Fibroblast of lung (primary cell): ENCODE data around the gene PRR13. TPM values are rescaled to one million over a fixed set of nuclear protein-coding genes. Genes with fewer than 3 reads are reported as not detected.
A peak's percentile ranks its signal among the peaks of the same experiment; 100 is the strongest.

Experiments
- DNase-seq, 2 donors: peaks; one replicate each; pipeline versions ENCODE4 v3.0.0 to v3.0.0-alpha.2; 2010; ENCODE audit warnings: low read depth in 2 of 2
- H2AFZ ChIP-seq: 2 replicates; pipeline ENCODE4 v1.5.1; 2012; ENCODE audit warnings: low read length, control low read depth, inconsistent platforms
- H3K27ac ChIP-seq: 2 replicates; pipeline ENCODE4 v1.5.1; 2011; ENCODE audit warnings: low read length, control low read depth; ENCODE audit not compliant: insufficient read depth
- H3K27me3 ChIP-seq: 2 replicates; pipeline ENCODE4 v1.5.1; 2011; ENCODE audit warnings: mild to moderate bottlenecking, low read length; ENCODE audit not compliant: control insufficient read depth, insufficient read depth
- H3K36me3 ChIP-seq: 2 replicates; pipeline ENCODE4 v1.5.1; 2011; ENCODE audit warnings: low read length; ENCODE audit not compliant: control insufficient read depth, insufficient read depth
- H3K4me1 ChIP-seq: 2 replicates; pipeline ENCODE4 v1.5.1; 2011; ENCODE audit warnings: low read length; ENCODE audit not compliant: control insufficient read depth, insufficient read depth; ENCODE audit errors: extremely low read depth
- H3K4me2 ChIP-seq: 2 replicates; pipeline ENCODE4 v1.5.1; 2011; ENCODE audit warnings: low read length, control low read depth; ENCODE audit not compliant: insufficient read depth; ENCODE audit errors: extremely low read depth
- H3K4me3 ChIP-seq, 4 experiments: fragments of 200-600 bp in 1 of 4; sonication (generic) in 1 of 4; replicated peaks in 1 of 4; 2 replicates each; pipeline ENCODE4 v1.5.1; 2011 to 2016; ENCODE audit warnings: low read length in 4 of 4, low read depth in 3 of 4, mild to moderate bottlenecking in 3 of 4, control low read depth in 2 of 4, inconsistent platforms in 1 of 4, mixed read lengths in 1 of 4; ENCODE audit not compliant: insufficient read depth in 1 of 4; ENCODE audit errors: control extremely low read depth in 1 of 4
- H3K79me2 ChIP-seq: 2 replicates; pipeline ENCODE4 v1.5.1; 2012; ENCODE audit warnings: mild to moderate bottlenecking, low read length, inconsistent platforms; ENCODE audit not compliant: control insufficient read depth, insufficient read depth
- H3K9ac ChIP-seq: 2 replicates; pipeline ENCODE4 v1.5.1; 2011; ENCODE audit warnings: mild to moderate bottlenecking, low read length, control low read depth; ENCODE audit not compliant: insufficient read depth
- H3K9me3 ChIP-seq: 2 replicates; pipeline ENCODE4 v1.5.1; 2012; ENCODE audit warnings: low read depth, low read length; ENCODE audit not compliant: control insufficient read depth, insufficient read depth
- H4K20me1 ChIP-seq: 2 replicates; pipeline ENCODE4 v1.5.1; 2011; ENCODE audit warnings: low read length; ENCODE audit not compliant: control insufficient read depth, insufficient read depth; ENCODE audit errors: extremely low read depth
- EZH2 ChIP-seq: IDR thresholded peaks from 2 replicates; pipeline ENCODE4 v1.5.1; 2012; ENCODE audit warnings: low read length, control low read depth, mild to moderate bottlenecking; ENCODE audit errors: missing control alignments
- polyA plus RNA-seq, 2 donors: library from polyadenylated mRNA; depleted of rRNA in 1 of 2; stranded (reverse) in 1 of 2; unstranded in 1 of 2; fragments of >200 nt; gene quantifications; 2 replicates each; pipeline ENCODE4 v1.2.1, GENCODE V29; 2011 to 2012; ENCODE audit warnings: missing spikeins in 1 of 2
- total RNA-seq: library from RNA; depleted of rRNA; stranded (reverse); fragments of >200 nt; gene quantifications from 2 replicates; pipeline ENCODE4 v1.2.1, GENCODE V29; 2014
- TF ChIP-seq, protein P1 (sequence below), 2 donors: IDR thresholded peaks in 1 of 2; conservative IDR thresholded peaks in 1 of 2; 1 replicate in 1 of 2; 2 replicates in 1 of 2; pipeline ENCODE4 v1.5.1; 2011 to 2012; ENCODE audit warnings: low read length in 2 of 2, control low read depth in 1 of 2, inconsistent platforms in 1 of 2, low read depth in 1 of 2, mild to moderate bottlenecking in 1 of 2

PRR13 gene
- total and polyA plus RNA-seq, 2 donors (not counting 1 experiment from before 2014, with no cell fraction given): 48.1 to 114 TPM

DNA sequence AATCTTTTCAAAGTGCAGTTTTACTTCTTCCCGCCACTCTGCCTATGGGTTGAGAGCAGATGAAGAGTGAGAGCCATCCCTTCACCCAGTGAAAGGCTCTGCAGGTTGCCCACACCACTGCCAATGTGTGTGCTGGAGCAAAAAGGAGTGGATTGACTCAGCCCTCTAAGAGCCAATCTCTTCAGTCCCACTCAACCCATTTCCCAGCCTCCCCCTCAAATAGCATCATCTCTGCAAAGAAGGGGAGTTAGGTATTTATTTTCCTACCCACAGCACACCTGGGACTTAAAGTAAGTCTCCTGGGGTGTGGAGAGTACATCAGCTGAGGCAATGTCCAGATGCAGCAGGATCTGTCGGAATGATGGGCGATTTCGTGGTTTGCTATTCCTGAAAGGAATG, 42.4 kb downstream of the PRR13 start:
- no peak overlapping the region for H3K27ac ChIP-seq

GRCh38 chr12:53484686-53485575, 43.4 kb downstream of the PRR13 start:
- peaks cover 18% of the 10 kb centered on the region for H3K4me1 ChIP-seq
- TF ChIP-seq, protein P1, sequence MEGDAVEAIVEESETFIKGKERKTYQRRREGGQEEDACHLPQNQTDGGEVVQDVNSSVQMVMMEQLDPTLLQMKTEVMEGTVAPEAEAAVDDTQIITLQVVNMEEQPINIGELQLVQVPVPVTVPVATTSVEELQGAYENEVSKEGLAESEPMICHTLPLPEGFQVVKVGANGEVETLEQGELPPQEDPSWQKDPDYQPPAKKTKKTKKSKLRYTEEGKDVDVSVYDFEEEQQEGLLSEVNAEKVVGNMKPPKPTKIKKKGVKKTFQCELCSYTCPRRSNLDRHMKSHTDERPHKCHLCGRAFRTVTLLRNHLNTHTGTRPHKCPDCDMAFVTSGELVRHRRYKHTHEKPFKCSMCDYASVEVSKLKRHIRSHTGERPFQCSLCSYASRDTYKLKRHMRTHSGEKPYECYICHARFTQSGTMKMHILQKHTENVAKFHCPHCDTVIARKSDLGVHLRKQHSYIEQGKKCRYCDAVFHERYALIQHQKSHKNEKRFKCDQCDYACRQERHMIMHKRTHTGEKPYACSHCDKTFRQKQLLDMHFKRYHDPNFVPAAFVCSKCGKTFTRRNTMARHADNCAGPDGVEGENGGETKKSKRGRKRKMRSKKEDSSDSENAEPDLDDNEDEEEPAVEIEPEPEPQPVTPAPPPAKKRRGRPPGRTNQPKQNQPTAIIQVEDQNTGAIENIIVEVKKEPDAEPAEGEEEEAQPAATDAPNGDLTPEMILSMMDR (conservative IDR thresholded peaks at IDR 0.05 in 1 of 2, IDR thresholded peaks at IDR 0.05 in 1 of 2; ENCODE audit: low read depth in 1 of 2, low read length in 2 of 2): no peak
- no peak for TF ChIP-seq EZH2
- no peak overlapping the region for H2AFZ ChIP-seq
- peaks cover 4% of the 10 kb centered on the region for H3K79me2 ChIP-seq
- no peak overlapping the region for H3K27ac ChIP-seq
- no peaks in the 10 kb centered on the region for H3K9me3 ChIP-seq
- no peak overlapping the region for H3K9ac ChIP-seq
- H3K4me2 ChIP-seq: no peak overlapping the region
- H3K4me3 ChIP-seq: no peak overlapping the region
- DNase-seq: peak in 1 of 2 donors; percentile 45
- peaks cover 45% of the 10 kb centered on the region for H3K36me3 ChIP-seq
- no peaks in the 10 kb centered on the region for H3K27me3 ChIP-seq
- no peaks in the 10 kb centered on the region for H4K20me1 ChIP-seq

More for the DNA sequence above, 42.4 kb downstream of the PRR13 start:
- no peak for DNase-seq
- Histone ChIP-seq H3K9me3 (no peaks in the 10 kb centered on the region), H3K79me2 (peaks cover 4% of the 10 kb centered on the region), H3K9ac (no peak overlapping the region), H2AFZ (no peak overlapping the region), H3K4me1 (peaks cover 24% of the 10 kb centered on the region), H4K20me1 (no peaks in the 10 kb centered on the region), H3K36me3 (peaks cover 47% of the 10 kb centered on the region), H3K4me3 (no peak overlapping the region), H3K4me2 (no peak overlapping the region), H3K27me3 (no peaks in the 10 kb centered on the region)
- TF ChIP-seq EZH2: no peak
- TF ChIP-seq, protein P1 (conservative IDR thresholded peaks at IDR 0.05 in 1 of 2, IDR thresholded peaks at IDR 0.05 in 1 of 2; ENCODE audit: low read depth in 1 of 2, low read length in 2 of 2): no peak

DNA sequence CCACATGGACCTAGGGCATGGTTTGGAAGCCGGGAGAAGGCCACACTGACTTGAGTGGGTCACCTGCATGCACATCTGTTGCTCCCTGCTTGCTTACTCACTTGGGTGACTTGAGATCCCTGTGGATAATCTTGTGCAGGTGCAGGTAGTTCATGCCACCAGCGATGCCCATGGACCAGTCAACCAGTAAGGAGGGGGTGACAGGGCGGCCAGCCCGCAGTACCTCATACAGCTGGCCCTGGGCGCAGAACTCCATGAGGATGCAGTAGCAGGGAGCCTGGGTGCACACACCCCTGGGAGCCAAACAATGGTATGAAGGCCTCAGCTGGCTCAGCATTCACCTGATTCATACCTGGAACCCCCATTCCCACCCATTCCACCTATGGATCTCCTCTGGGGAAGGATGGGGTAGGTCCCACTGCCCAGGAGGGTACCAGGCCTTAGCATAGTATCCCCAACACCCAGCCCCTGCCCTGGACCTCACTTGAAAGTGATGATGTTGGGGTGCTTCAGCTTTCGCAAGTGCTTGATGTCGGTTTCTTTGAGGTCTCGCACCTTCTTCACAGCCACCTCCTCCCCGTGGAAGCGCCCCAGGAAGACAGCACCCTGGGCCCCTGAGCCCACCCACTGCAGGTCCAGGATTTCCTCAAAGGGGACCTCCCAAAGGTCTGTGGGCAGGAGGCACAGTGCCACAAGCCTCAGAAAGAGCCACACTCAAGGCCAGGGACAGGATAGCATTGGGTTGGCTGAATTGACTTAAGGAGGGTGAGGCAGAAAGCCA, 44.6 kb downstream of the PRR13 start:
- Histone ChIP-seq H3K79me2 (peaks cover 7% of the 10 kb centered on the region), H3K27ac (no peak overlapping the region), H3K4me2 (no peak overlapping the region), H3K36me3 (peaks cover 40% of the 10 kb centered on the region), H2AFZ (no peak overlapping the region), H3K4me3 (no peak overlapping the region), H3K27me3 (no peaks in the 10 kb centered on the region), H3K9me3 (no peaks in the 10 kb centered on the region), H3K4me1 (peaks cover 9% of the 10 kb centered on the region), H4K20me1 (no peaks in the 10 kb centered on the region), H3K9ac (no peak overlapping the region)
- TF ChIP-seq, protein P1 (conservative IDR thresholded peaks at IDR 0.05 in 1 of 2, IDR thresholded peaks at IDR 0.05 in 1 of 2; ENCODE audit: low read depth in 1 of 2, low read length in 2 of 2): no peak
- TF ChIP-seq EZH2: no peak
- DNase-seq: no peak
